A673 (cell line): ENCODE data around the gene PLA2G4B. TPM values are rescaled to one million over a fixed set of nuclear protein-coding genes. Genes with fewer than 3 reads are reported as not detected.
A peak's percentile ranks its signal among the peaks of the same experiment; 100 is the strongest.

Experiments
- BruUV-seq: library from RNA; stranded (reverse); fragments of 400-500 nt; replicated peaks from 2 replicates; lab custom pipeline; 2021; lab: Mats Ljungman, UMichigan
- CTCF ChIA-PET: fragments of 300-600 bp; sonication (Branson Sonifier 250); formaldehyde crosslinking; loops from one replicate; lab custom pipeline; 2022; ENCODE audit warnings: antibody characterized with exemption; lab: Charles Lee
- POLR2A ChIA-PET: fragments of 300-600 bp; sonication (Branson Sonifier 250); formaldehyde crosslinking; loops from one replicate; lab custom pipeline; 2022; ENCODE audit warnings: antibody characterized with exemption; ENCODE audit not compliant: low non-redundant PET; lab: Charles Lee
- DNase-seq: peaks from one replicate; pipeline ENCODE4 v3.0.0-alpha.2; 2015; ENCODE audit warnings: low spot score
- H3K27ac ChIP-seq: fragments of 200-600 bp; sonication (generic); 2 replicates; pipeline ENCODE4 v1.5.1; 2016; ENCODE audit warnings: mixed run types, low read depth, mild to moderate bottlenecking, mixed read lengths, antibody characterized with exemption, low read length; ENCODE audit not compliant: poor library complexity, severe bottlenecking
- H3K27me3 ChIP-seq: fragments of 200-600 bp; sonication (generic); replicated peaks from 2 replicates; pipeline ENCODE4 v1.6.1; 2017; ENCODE audit warnings: mixed run types, low read depth, mild to moderate bottlenecking, mixed read lengths, antibody characterized with exemption, low read length; ENCODE audit not compliant: insufficient read depth, poor library complexity
- H3K36me3 ChIP-seq: fragments of 200-600 bp; sonication (generic); 2 replicates; pipeline ENCODE4 v1.6.1; 2016; ENCODE audit warnings: mixed run types, mild to moderate bottlenecking, mixed read lengths, antibody characterized with exemption, low read length; ENCODE audit not compliant: insufficient read depth, poor library complexity, severe bottlenecking
- H3K4me1 ChIP-seq: fragments of 200-600 bp; sonication (generic); 2 replicates; pipeline ENCODE4 v1.6.1; 2017; ENCODE audit warnings: mixed run types, mild to moderate bottlenecking, mixed read lengths, antibody characterized with exemption, low read length; ENCODE audit not compliant: insufficient read depth, poor library complexity, severe bottlenecking
- H3K4me3 ChIP-seq: fragments of 200-600 bp; sonication (generic); 2 replicates; pipeline ENCODE4 v1.5.1; 2016; ENCODE audit warnings: low read depth, mixed run types, mild to moderate bottlenecking, mixed read lengths, low read length; ENCODE audit not compliant: poor library complexity, severe bottlenecking
- H3K9me3 ChIP-seq: fragments of 200-600 bp; sonication (generic); 2 replicates; pipeline ENCODE4 v1.6.1; 2016; ENCODE audit warnings: mixed run types, low read depth, mild to moderate bottlenecking, mixed read lengths, antibody characterized with exemption, low read length; ENCODE audit not compliant: poor library complexity, severe bottlenecking
- CTCF ChIP-seq: fragments of 300-800, 200-600 bp; sonication (generic); conservative IDR thresholded peaks from 2 replicates; pipeline ENCODE4 v1.5.1; 2017; ENCODE audit warnings: low read depth, mild to moderate bottlenecking, antibody characterized with exemption, low read length, moderate library complexity, mixed read lengths
- EZH2 ChIP-seq: fragments of 200-600 bp; sonication (generic); IDR thresholded peaks from 2 replicates; pipeline ENCODE4 v1.6.1; 2017; ENCODE audit warnings: borderline replicate concordance, low read depth, mild to moderate bottlenecking, mixed read lengths, antibody characterized with exemption, low read length; ENCODE audit not compliant: poor library complexity, severe bottlenecking
- intact Hi-C: fragments of 100-400 bp; cut with micrococcal nuclease; formaldehyde crosslinking; loops from one replicate; pipeline ENCODE4 v1.10.0; 2022; ENCODE audit not compliant: unreplicated experiment
- total RNA-seq: library from RNA; stranded (reverse); gene quantifications from 2 replicates; pipeline ENCODE4 v1.2.3, GENCODE V29; 2021

Gene PLA2G4B
- total RNA-seq, 1 experiment from 2014 or later: 7.4 TPM

GRCh38 chr15:41790169-41790568 is 48.5 kb upstream of the PLA2G4B start:
- BruUV-seq: no TSS peak
- ChIA-PET POLR2A (no interaction called here), CTCF (no interaction called here)
- no peaks in the 10 kb centered on the region for H3K27me3 ChIP-seq
- H3K36me3 ChIP-seq: no peaks in the 10 kb centered on the region
- H3K4me3 ChIP-seq: no peak overlapping the region
- intact Hi-C loops: no loop called here
- H3K9me3 ChIP-seq: no peaks in the 10 kb centered on the region
- no peak for TF ChIP-seq EZH2
- no peak for TF ChIP-seq CTCF
- no peak for DNase-seq
- peaks cover 30% of the 10 kb centered on the region for H3K4me1 ChIP-seq
- H3K27ac ChIP-seq: no peak overlapping the region

- ChIA-PET POLR2A (no interaction called here), CTCF (interaction anchor here (0.5 kb wide), 1 partner anchor 259 kb away, joined by 5 read pairs; no protein-coding TSS in a partner anchor)
- BruUV-seq: no TSS peak
- TF ChIP-seq EZH2 (no peak), CTCF (no peak)
- Histone ChIP-seq H3K27me3 (no peaks in the 10 kb centered on the region), H3K36me3 (no peaks in the 10 kb centered on the region), H3K4me1 (peaks cover 36% of the 10 kb centered on the region), H3K4me3 (no peak overlapping the region), H3K9me3 (no peaks in the 10 kb centered on the region), H3K27ac (peak overlapping the region; percentile 1)
- intact Hi-C loops: no loop called here
- DNase-seq: no peak
Measured at GRCh38 chr15:41790756-41791546, 47.7 kb upstream of the PLA2G4B start.

- BruUV-seq: no TSS peak
- TF ChIP-seq EZH2 (no peak), CTCF (no peak)
- Histone ChIP-seq H3K36me3 (no peaks in the 10 kb centered on the region), H3K27ac (peak overlapping the region; percentile 1), H3K9me3 (no peaks in the 10 kb centered on the region), H3K4me1 (peaks cover 42% of the 10 kb centered on the region), H3K27me3 (no peaks in the 10 kb centered on the region), H3K4me3 (no peak overlapping the region)
- intact Hi-C loops: no loop called here
- ChIA-PET CTCF (interaction anchor here (0.5 kb wide), 1 partner anchor 260 kb away, joined by 5 read pairs; no protein-coding TSS in a partner anchor), POLR2A (no interaction called here)
- DNase-seq: no peak
Measured at GRCh38 chr15:41791547-41791937, 47.1 kb upstream of the PLA2G4B start.
